ENCODE results near the gene CRELD2. TPM values are rescaled to one million over a fixed set of nuclear protein-coding genes. Genes with fewer than 3 reads are reported as not detected.
A peak's percentile ranks its signal among the peaks of the same experiment; 100 is the strongest.

Gene CRELD2
- total RNA-seq, 1 donor from 2014 or later: 42.7 TPM

GRCh38 chr22:49956914-49957825 is 38.7 kb downstream of the CRELD2 start:
- DNase-seq: no peak
- no peak overlapping the region for H3K4me3 ChIP-seq
- H3K36me3 ChIP-seq: peaks cover 8% of the 10 kb centered on the region
- no peak for ATAC-seq
- no peaks in the 10 kb centered on the region for H3K9me3 ChIP-seq
- no peak for TF ChIP-seq CTCF (IDR thresholded peaks at IDR 0.05)
- H3K4me1 ChIP-seq: peaks cover 71% of the 10 kb centered on the region
- H3K27ac ChIP-seq: peak overlapping the region; percentile 91
- intact Hi-C loops (cut with DNase I): no loop called here
- H3K27me3 ChIP-seq (ENCODE audit: low read depth): no peaks in the 10 kb centered on the region

GRCh38 chr22:49957826-49958365 is 39.5 kb downstream of the CRELD2 start:
- Histone ChIP-seq H3K27ac (peak overlapping the region; percentile 91), H3K27me3 (ENCODE audit: low read depth) (no peaks in the 10 kb centered on the region), H3K4me1 (peaks cover 68% of the 10 kb centered on the region), H3K36me3 (peaks cover 13% of the 10 kb centered on the region), H3K9me3 (no peaks in the 10 kb centered on the region), H3K4me3 (no peak overlapping the region)
- ATAC-seq: no peak
- intact Hi-C loops (cut with DNase I): no loop called here
- no peak for TF ChIP-seq CTCF (IDR thresholded peaks at IDR 0.05)
- peak; percentile 50 for DNase-seq

GRCh38 chr22:49958366-49958921 is 40.0 kb downstream of the CRELD2 start:
- no peak for DNase-seq
- intact Hi-C loops (cut with DNase I): no loop called here
- TF ChIP-seq CTCF (IDR thresholded peaks at IDR 0.05): no peak
- no peak for ATAC-seq
- H3K9me3 ChIP-seq: no peaks in the 10 kb centered on the region
- peaks cover 19% of the 10 kb centered on the region for H3K36me3 ChIP-seq
- no peak overlapping the region for H3K4me3 ChIP-seq
- H3K4me1 ChIP-seq: peaks cover 68% of the 10 kb centered on the region
- H3K27ac ChIP-seq: peak overlapping the region; percentile 94
- H3K27me3 ChIP-seq (ENCODE audit: low read depth): no peaks in the 10 kb centered on the region

- intact Hi-C loops (cut with DNase I): no loop called here
- TF ChIP-seq CTCF (IDR thresholded peaks at IDR 0.05): no peak
- Histone ChIP-seq H3K27ac (peak overlapping the region; percentile 94), H3K27me3 (ENCODE audit: low read depth) (no peaks in the 10 kb centered on the region), H3K4me3 (peak overlapping the region; percentile 95), H3K4me1 (peaks cover 68% of the 10 kb centered on the region), H3K9me3 (no peaks in the 10 kb centered on the region), H3K36me3 (peaks cover 26% of the 10 kb centered on the region)
- ATAC-seq (no peak), DNase-seq (peak; percentile 50)
Measured at GRCh38 chr22:49958931-49959781, 40.7 kb downstream of the CRELD2 start.

GRCh38 chr22:49959782-49960158 is 41.3 kb downstream of the CRELD2 start:
- intact Hi-C loops (cut with DNase I): no loop called here
- H3K27ac ChIP-seq: peak overlapping the region; percentile 94
- peak; percentile 35 to 51 for ATAC-seq

More at GRCh38 chr22:49959782-49960158, 41.3 kb downstream of the CRELD2 start:
- no peaks in the 10 kb centered on the region for H3K9me3 ChIP-seq
- H3K36me3 ChIP-seq: peaks cover 32% of the 10 kb centered on the region
- no peak for TF ChIP-seq CTCF (IDR thresholded peaks at IDR 0.05)
- H3K4me1 ChIP-seq: peaks cover 68% of the 10 kb centered on the region
- H3K4me3 ChIP-seq: peak overlapping the region; percentile 95
- H3K27me3 ChIP-seq (ENCODE audit: low read depth): no peaks in the 10 kb centered on the region
- no peak for DNase-seq

All from lower lobe of right lung (tissue), 2 donors.